ENCODE measurements around the gene ALPP. TPM values are rescaled to one million over a fixed set of nuclear protein-coding genes. Genes with fewer than 3 reads are reported as not detected.

The ALPP gene
- total RNA-seq, 1 donor from 2014 or later, result 6.0 TPM

- H3K27me3 ChIP-seq (ENCODE audit: low read depth), result peaks cover 69% of the 10 kb centered on the region
- peak overlapping the region; percentile 39 for H3K4me3 ChIP-seq
- intact Hi-C loops (cut with DNase I), result no loop called here
- ATAC-seq (peak; percentile 71 to 72), DNase-seq (no peak)
- H3K36me3 ChIP-seq, result no peaks in the 10 kb centered on the region
- peaks cover 4% of the 10 kb centered on the region for H3K4me1 ChIP-seq
- H3K9me3 ChIP-seq, result no peaks in the 10 kb centered on the region
- H3K27ac ChIP-seq, result peak overlapping the region; percentile 75
- TF ChIP-seq, protein P1, sequence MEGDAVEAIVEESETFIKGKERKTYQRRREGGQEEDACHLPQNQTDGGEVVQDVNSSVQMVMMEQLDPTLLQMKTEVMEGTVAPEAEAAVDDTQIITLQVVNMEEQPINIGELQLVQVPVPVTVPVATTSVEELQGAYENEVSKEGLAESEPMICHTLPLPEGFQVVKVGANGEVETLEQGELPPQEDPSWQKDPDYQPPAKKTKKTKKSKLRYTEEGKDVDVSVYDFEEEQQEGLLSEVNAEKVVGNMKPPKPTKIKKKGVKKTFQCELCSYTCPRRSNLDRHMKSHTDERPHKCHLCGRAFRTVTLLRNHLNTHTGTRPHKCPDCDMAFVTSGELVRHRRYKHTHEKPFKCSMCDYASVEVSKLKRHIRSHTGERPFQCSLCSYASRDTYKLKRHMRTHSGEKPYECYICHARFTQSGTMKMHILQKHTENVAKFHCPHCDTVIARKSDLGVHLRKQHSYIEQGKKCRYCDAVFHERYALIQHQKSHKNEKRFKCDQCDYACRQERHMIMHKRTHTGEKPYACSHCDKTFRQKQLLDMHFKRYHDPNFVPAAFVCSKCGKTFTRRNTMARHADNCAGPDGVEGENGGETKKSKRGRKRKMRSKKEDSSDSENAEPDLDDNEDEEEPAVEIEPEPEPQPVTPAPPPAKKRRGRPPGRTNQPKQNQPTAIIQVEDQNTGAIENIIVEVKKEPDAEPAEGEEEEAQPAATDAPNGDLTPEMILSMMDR (IDR thresholded peaks at IDR 0.05), result no peak
Observed at GRCh38 chr2:232386740-232387450, 8.3 kb downstream of the ALPP start.

- TF ChIP-seq, protein P1 (IDR thresholded peaks at IDR 0.05), result no peak
- peak overlapping the region; percentile 39 for H3K4me3 ChIP-seq
- peaks cover 66% of the 10 kb centered on the region for H3K27me3 ChIP-seq (ENCODE audit: low read depth)
- intact Hi-C loops (cut with DNase I), result no loop called here
- H3K27ac ChIP-seq, result peak overlapping the region; percentile 75
- H3K4me1 ChIP-seq, result peaks cover 4% of the 10 kb centered on the region
- DNase-seq, result peak; percentile 58
- H3K36me3 ChIP-seq, result no peaks in the 10 kb centered on the region
- ATAC-seq, result peak; percentile 39 to 58
- H3K9me3 ChIP-seq, result no peaks in the 10 kb centered on the region
Observed at GRCh38 chr2:232387451-232388171, 9.1 kb downstream of the ALPP start.

DNA sequence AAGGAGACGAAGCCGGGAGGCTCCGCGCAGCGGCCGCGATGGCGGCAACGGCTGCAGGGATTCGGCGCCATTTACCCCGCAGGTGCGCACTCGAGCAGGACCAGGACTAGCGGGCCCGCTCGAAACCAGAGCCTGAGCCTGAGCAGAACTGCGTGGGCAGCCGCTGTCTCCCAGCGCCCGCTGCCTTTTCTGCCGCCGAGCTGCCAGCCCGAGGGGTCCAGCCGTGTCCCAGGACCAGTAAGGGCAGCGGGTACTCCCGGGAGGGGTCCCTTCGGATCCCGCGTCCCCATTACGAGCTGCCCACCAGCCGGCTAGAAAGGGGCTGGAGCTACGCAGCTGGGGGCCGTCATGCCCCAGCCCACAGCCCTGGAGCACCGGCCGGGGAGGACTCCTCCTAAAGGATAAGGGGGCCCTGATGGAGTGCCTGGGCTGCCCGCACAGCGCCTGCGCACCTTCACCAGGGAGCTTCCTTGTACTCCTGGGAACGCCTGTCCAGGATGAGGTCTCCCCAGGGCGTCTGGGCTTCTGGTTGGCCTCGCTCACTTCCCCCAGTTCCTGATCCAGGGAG, 9.9 kb downstream of the ALPP start:
- intact Hi-C loops (cut with DNase I), result no loop called here

DNA sequence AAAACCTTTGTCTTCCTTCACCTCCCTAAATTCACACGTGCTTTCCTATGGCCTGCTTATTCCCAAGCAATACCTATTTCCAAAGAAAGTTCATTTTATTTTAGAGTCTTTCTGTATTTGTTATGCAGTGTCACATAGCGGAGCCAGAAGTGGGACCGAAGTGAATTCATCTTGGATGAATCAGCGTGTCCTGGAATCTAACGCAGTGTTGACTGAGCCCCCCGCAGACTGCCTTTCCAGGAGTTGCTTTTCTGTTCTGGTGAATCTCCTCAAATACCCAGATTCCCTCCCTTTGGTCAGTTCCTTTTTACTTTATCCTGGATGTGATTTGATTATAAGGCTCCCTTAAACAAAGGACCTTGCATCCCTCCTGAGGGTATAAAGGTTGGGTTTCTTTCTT, 10.8 kb downstream of the ALPP start:
- Histone ChIP-seq H3K4me1 (peaks cover 4% of the 10 kb centered on the region), H3K4me3 (no peak overlapping the region), H3K27me3 (ENCODE audit: low read depth) (peaks cover 62% of the 10 kb centered on the region), H3K27ac (no peak overlapping the region), H3K9me3 (no peaks in the 10 kb centered on the region), H3K36me3 (no peaks in the 10 kb centered on the region)
- ATAC-seq (no peak), DNase-seq (no peak)
- intact Hi-C loops (cut with DNase I), result no loop called here
- TF ChIP-seq, protein P1 (IDR thresholded peaks at IDR 0.05), result no peak

More for the DNA sequence above, 9.9 kb downstream of the ALPP start:
- TF ChIP-seq, protein P1 (IDR thresholded peaks at IDR 0.05), result no peak
- Histone ChIP-seq H3K4me1 (peaks cover 4% of the 10 kb centered on the region), H3K27me3 (ENCODE audit: low read depth) (peaks cover 66% of the 10 kb centered on the region), H3K36me3 (no peaks in the 10 kb centered on the region), H3K27ac (peak overlapping the region; percentile 28), H3K9me3 (no peaks in the 10 kb centered on the region), H3K4me3 (peak overlapping the region; percentile 39)
- DNase-seq, result no peak
- ATAC-seq, result peak in 1 of 2 donors; percentile 5

GRCh38 chr2:232390661-232391060, 12.1 kb downstream of the ALPP start:
- intact Hi-C loops (cut with DNase I), result no loop called here
- Histone ChIP-seq H3K27me3 (ENCODE audit: low read depth) (peaks cover 54% of the 10 kb centered on the region), H3K4me3 (no peak overlapping the region), H3K27ac (no peak overlapping the region), H3K4me1 (peaks cover 4% of the 10 kb centered on the region), H3K36me3 (no peaks in the 10 kb centered on the region), H3K9me3 (no peaks in the 10 kb centered on the region)
- TF ChIP-seq, protein P1 (IDR thresholded peaks at IDR 0.05), result no peak
- no peak for DNase-seq
- no peak for ATAC-seq
